ENCODE measurements around the gene SIRT3. TPM values are rescaled to one million over a fixed set of nuclear protein-coding genes. Genes with fewer than 3 reads are reported as not detected.

The SIRT3 gene
- total RNA-seq, 1 donor from 2014 or later, result 15.7 TPM

DNA sequence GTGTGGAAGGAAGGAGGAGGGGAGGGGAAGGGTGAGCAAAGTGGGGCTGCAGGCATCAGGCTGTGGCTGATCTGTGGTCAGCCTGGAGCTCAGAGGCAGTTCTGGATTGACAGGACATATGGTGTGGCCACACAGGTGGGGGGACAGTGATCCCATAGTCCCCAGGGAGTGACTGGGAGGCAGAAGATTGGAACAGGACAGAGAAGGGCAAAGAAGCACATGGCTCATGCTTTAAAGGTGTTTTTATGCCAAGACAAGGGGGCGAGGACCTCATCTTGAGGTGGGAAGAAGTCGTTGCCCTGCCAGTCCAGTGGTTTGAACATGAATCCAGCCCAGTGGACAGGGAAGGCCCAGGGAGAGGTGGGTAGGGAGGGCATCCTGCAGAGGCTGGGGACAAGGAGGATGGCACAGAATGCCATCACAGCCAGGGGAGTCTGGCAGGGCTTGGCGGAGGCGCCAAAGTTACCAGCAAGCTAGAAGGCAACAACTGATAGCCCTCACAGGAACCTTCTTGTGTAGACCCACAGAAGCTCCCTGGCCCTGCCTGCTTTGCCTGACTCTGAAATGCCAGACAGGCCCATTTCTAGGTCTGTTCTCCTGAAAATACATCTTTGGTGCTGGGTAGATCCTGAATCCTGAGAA is 32.1 kb downstream of the SIRT3 start:
- Histone ChIP-seq H3K27ac (no peak overlapping the region), H3K4me1 (peaks cover 16% of the 10 kb centered on the region), H3K36me3 (peaks cover 35% of the 10 kb centered on the region), H3K27me3 (no peaks in the 10 kb centered on the region), H3K9me3 (no peaks in the 10 kb centered on the region), H3K4me3 (no peak overlapping the region)
- TF ChIP-seq, protein P1, sequence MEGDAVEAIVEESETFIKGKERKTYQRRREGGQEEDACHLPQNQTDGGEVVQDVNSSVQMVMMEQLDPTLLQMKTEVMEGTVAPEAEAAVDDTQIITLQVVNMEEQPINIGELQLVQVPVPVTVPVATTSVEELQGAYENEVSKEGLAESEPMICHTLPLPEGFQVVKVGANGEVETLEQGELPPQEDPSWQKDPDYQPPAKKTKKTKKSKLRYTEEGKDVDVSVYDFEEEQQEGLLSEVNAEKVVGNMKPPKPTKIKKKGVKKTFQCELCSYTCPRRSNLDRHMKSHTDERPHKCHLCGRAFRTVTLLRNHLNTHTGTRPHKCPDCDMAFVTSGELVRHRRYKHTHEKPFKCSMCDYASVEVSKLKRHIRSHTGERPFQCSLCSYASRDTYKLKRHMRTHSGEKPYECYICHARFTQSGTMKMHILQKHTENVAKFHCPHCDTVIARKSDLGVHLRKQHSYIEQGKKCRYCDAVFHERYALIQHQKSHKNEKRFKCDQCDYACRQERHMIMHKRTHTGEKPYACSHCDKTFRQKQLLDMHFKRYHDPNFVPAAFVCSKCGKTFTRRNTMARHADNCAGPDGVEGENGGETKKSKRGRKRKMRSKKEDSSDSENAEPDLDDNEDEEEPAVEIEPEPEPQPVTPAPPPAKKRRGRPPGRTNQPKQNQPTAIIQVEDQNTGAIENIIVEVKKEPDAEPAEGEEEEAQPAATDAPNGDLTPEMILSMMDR (IDR thresholded peaks at IDR 0.05), result no peak
- DNase-seq (peak; percentile 52), ATAC-seq (no peak)
- intact Hi-C loops (cut with DNase I), result no loop called here

- H3K36me3 ChIP-seq, result peaks cover 35% of the 10 kb centered on the region
- intact Hi-C loops (cut with DNase I), result no loop called here
Observed at GRCh38 chr11:203056-203944, 32.8 kb downstream of the SIRT3 start.

GRCh38 chr11:202490-202889 is 33.7 kb downstream of the SIRT3 start:
- intact Hi-C loops (cut with DNase I), result no loop called here

More at GRCh38 chr11:203056-203944, 32.8 kb downstream of the SIRT3 start:
- Histone ChIP-seq H3K9me3 (no peaks in the 10 kb centered on the region), H3K27ac (no peak overlapping the region), H3K4me3 (no peak overlapping the region), H3K4me1 (peaks cover 16% of the 10 kb centered on the region), H3K27me3 (no peaks in the 10 kb centered on the region)
- ATAC-seq (no peak), DNase-seq (peak; percentile 48)
- TF ChIP-seq, protein P1 (IDR thresholded peaks at IDR 0.05), result no peak

GRCh38 chr11:201966-202365 is 34.2 kb downstream of the SIRT3 start:
- TF ChIP-seq, protein P1 (IDR thresholded peaks at IDR 0.05), result no peak
- intact Hi-C loops (cut with DNase I), result no loop called here
- ATAC-seq, result no peak
- no peak for DNase-seq
- H3K4me3 ChIP-seq, result no peak overlapping the region
- H3K36me3 ChIP-seq, result peaks cover 35% of the 10 kb centered on the region
- no peaks in the 10 kb centered on the region for H3K9me3 ChIP-seq
- H3K27ac ChIP-seq, result no peak overlapping the region
- no peaks in the 10 kb centered on the region for H3K27me3 ChIP-seq
- peaks cover 16% of the 10 kb centered on the region for H3K4me1 ChIP-seq

More at GRCh38 chr11:202490-202889, 33.7 kb downstream of the SIRT3 start:
- Histone ChIP-seq H3K27ac (no peak overlapping the region), H3K9me3 (no peaks in the 10 kb centered on the region), H3K27me3 (no peaks in the 10 kb centered on the region), H3K36me3 (peaks cover 35% of the 10 kb centered on the region), H3K4me3 (no peak overlapping the region), H3K4me1 (peaks cover 16% of the 10 kb centered on the region)
- TF ChIP-seq, protein P1 (IDR thresholded peaks at IDR 0.05), result no peak
- DNase-seq (peak; percentile 40), ATAC-seq (no peak)

DNA sequence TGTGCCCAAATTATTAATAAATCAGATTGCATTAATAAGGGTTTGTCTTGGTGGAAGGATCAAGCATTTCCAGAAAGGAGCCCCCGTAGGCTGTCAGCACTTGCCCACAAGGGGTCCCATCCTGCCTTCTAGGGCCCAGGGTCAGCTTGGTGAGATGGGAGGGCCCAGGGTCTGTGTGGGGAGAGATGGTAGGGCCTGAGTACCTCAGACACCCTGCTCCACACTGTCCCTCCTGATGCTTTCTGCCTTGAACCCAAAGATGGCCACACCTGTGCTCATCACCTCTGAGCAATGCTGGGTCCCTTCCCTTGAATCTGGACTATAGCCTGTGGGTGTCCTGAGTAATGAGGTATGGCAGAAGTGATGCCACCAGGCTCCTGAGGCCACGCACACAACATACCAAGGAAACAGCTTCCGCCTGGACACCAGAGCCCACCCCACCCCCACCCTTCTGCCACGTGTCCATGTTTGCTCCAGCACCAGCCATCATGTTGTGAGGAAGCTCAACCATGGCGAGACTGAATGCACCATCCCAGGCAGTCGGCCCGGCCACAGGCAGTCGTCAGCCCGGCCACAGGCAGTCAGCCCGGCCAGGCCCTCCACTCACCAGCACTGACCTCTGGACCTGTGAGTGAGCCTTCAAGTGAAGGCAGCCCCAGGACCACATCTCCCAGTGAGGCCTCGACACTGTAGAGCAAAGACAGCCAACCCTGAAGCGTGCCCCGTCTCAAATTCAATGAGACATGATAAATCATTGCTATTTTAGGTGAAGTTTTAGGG is 35.7 kb downstream of the SIRT3 start:
- ATAC-seq (no peak), DNase-seq (peak; percentile 56)
- TF ChIP-seq, protein P1 (IDR thresholded peaks at IDR 0.05), result no peak
- H3K36me3 ChIP-seq, result peaks cover 34% of the 10 kb centered on the region
- no peak overlapping the region for H3K27ac ChIP-seq
- H3K4me3 ChIP-seq, result no peak overlapping the region
- no peaks in the 10 kb centered on the region for H3K27me3 ChIP-seq
- no peaks in the 10 kb centered on the region for H3K9me3 ChIP-seq
- peaks cover 6% of the 10 kb centered on the region for H3K4me1 ChIP-seq
- intact Hi-C loops (cut with DNase I), result no loop called here
